HFF-Myc (cell line): ENCODE measurements around the gene ADARB1.
A peak's percentile ranks its signal among the peaks of the same experiment; 100 is the strongest.

Experiments
- DNase-seq: peaks from one replicate; pipeline ENCODE4 v3.0.0-alpha.2; 2011; ENCODE audit warnings: low read depth; ENCODE audit errors: extremely low read depth
- H3K4me3 ChIP-seq: replicated peaks from 2 replicates; pipeline ENCODE4 v1.5.1; 2011; ENCODE audit warnings: low read depth, mild to moderate bottlenecking, control low read depth, low read length
- CTCF ChIP-seq: IDR thresholded peaks from 2 replicates; pipeline ENCODE4 v1.5.1; 2012; ENCODE audit warnings: mild to moderate bottlenecking, low read depth, low read length, control low read depth; ENCODE audit errors: missing control alignments

ADARB1 gene

GRCh38 chr21:45102391-45102932 lies 28.1 kb downstream of the ADARB1 start:
- H3K4me3 ChIP-seq = no peak overlapping the region
- DNase-seq = peak; percentile 39
- TF ChIP-seq CTCF = peak; percentile 12

GRCh38 chr21:45103971-45104520 lies 29.7 kb downstream of the ADARB1 start:
- H3K4me3 ChIP-seq = no peak overlapping the region
- no peak for TF ChIP-seq CTCF
- DNase-seq = no peak

GRCh38 chr21:45104560-45104959 lies 30.2 kb downstream of the ADARB1 start:
- DNase-seq = no peak
- no peak for TF ChIP-seq CTCF
- no peak overlapping the region for H3K4me3 ChIP-seq

GRCh38 chr21:45105906-45106485 lies 31.6 kb downstream of the ADARB1 start:
- DNase-seq = no peak
- H3K4me3 ChIP-seq = no peak overlapping the region
- TF ChIP-seq CTCF = no peak

- no peak for TF ChIP-seq CTCF
- no peak for DNase-seq
- H3K4me3 ChIP-seq = no peak overlapping the region
Measured at GRCh38 chr21:45108034-45108790, 33.8 kb downstream of the ADARB1 start.

- no peak for DNase-seq
- no peak overlapping the region for H3K4me3 ChIP-seq
- no peak for TF ChIP-seq CTCF
Measured at GRCh38 chr21:45108808-45109781, 34.7 kb downstream of the ADARB1 start.
